Parathyroid adenoma (tissue), 2 donors: ENCODE data around the gene FMNL2.

Source experiments
- H2AFZ ChIP-seq: fragments of 300-600 bp; sonication (generic); one replicate; pipeline ENCODE4 v1.7.0; 2017; ENCODE audit warnings: antibody characterized with exemption, mild to moderate bottlenecking
- H3K27ac ChIP-seq: fragments of 300-600 bp; sonication (generic); one replicate; pipeline ENCODE4 v1.7.0; 2017
- H3K27me3 ChIP-seq: fragments of 300-600 bp; sonication (generic); one replicate; pipeline ENCODE4 v1.7.0; 2017; ENCODE audit warnings: low read length; ENCODE audit not compliant: control insufficient read depth, insufficient read depth
- H3K36me3 ChIP-seq: fragments of 300-600 bp; sonication (generic); one replicate; pipeline ENCODE4 v1.7.0; 2017; ENCODE audit warnings: low read length; ENCODE audit not compliant: control insufficient read depth, insufficient read depth
- H3K4me1 ChIP-seq: fragments of 300-600 bp; sonication (generic); one replicate; pipeline ENCODE4 v1.7.0; 2017; ENCODE audit warnings: control low read depth
- H3K4me2 ChIP-seq: fragments of 300-600 bp; sonication (generic); one replicate; pipeline ENCODE4 v1.7.0; 2017; ENCODE audit warnings: low read length
- H3K4me3 ChIP-seq: fragments of 300-600 bp; sonication (generic); one replicate; pipeline ENCODE4 v1.7.0; 2017; ENCODE audit warnings: low read depth, low read length
- H3K79me2 ChIP-seq: fragments of 300-600 bp; sonication (generic); one replicate; pipeline ENCODE4 v1.7.0; 2017; ENCODE audit warnings: control low read depth
- H3K9ac ChIP-seq: fragments of 300-600 bp; sonication (generic); one replicate; pipeline ENCODE4 v1.7.0; 2017; ENCODE audit warnings: mild to moderate bottlenecking
- H3K9me3 ChIP-seq: fragments of 300-600 bp; sonication (generic); one replicate; pipeline ENCODE4 v1.7.0; 2017; ENCODE audit warnings: low read length; ENCODE audit not compliant: control insufficient read depth
- TF ChIP-seq, protein P1 (sequence below): fragments of 300-600 bp; sonication (generic); IDR thresholded peaks from one replicate; pipeline ENCODE4 v1.7.0; 2017; ENCODE audit warnings: antibody characterized with exemption, mild to moderate bottlenecking
- donor health status: primary hyperparathyroidism.

Gene FMNL2

DNA sequence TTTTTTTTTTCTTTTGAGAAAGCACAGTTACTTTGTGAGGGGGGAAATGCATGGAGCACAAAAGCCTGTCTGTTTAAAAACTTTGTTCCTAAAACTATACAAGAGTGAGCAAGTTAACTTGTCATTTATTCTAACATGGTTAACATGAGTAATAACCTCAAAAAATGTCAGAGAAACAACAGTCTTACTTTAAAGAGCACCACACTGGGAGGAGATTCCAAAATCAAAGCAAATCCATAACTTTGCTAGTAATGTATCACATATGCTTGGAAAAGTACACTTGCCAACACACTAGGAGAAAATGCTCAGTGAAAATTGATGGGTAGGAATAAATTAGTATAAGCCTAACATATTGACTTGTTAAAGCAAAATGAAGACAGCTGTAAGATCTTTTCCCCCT, 225.2 kb downstream of the FMNL2 start:
- Histone ChIP-seq H3K4me3 (no peak overlapping the region), H3K4me2 (no peak overlapping the region), H3K27ac (no peak overlapping the region), H3K36me3 (no peaks in the 10 kb centered on the region), H2AFZ (no peak overlapping the region), H3K27me3 (no peaks in the 10 kb centered on the region), H3K9me3 (no peaks in the 10 kb centered on the region), H3K9ac (no peak overlapping the region), H3K4me1 (peaks cover 30% of the 10 kb centered on the region), H3K79me2 (no peaks in the 10 kb centered on the region)
- TF ChIP-seq, protein P1, sequence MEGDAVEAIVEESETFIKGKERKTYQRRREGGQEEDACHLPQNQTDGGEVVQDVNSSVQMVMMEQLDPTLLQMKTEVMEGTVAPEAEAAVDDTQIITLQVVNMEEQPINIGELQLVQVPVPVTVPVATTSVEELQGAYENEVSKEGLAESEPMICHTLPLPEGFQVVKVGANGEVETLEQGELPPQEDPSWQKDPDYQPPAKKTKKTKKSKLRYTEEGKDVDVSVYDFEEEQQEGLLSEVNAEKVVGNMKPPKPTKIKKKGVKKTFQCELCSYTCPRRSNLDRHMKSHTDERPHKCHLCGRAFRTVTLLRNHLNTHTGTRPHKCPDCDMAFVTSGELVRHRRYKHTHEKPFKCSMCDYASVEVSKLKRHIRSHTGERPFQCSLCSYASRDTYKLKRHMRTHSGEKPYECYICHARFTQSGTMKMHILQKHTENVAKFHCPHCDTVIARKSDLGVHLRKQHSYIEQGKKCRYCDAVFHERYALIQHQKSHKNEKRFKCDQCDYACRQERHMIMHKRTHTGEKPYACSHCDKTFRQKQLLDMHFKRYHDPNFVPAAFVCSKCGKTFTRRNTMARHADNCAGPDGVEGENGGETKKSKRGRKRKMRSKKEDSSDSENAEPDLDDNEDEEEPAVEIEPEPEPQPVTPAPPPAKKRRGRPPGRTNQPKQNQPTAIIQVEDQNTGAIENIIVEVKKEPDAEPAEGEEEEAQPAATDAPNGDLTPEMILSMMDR = no peak

GRCh38 chr2:152560873-152561595, 226.1 kb downstream of the FMNL2 start:
- Histone ChIP-seq H3K79me2 (no peaks in the 10 kb centered on the region), H2AFZ (no peak overlapping the region), H3K9me3 (no peaks in the 10 kb centered on the region), H3K4me2 (no peak overlapping the region), H3K4me3 (no peak overlapping the region), H3K4me1 (peaks cover 30% of the 10 kb centered on the region), H3K27ac (peak overlapping the region; percentile 20), H3K36me3 (no peaks in the 10 kb centered on the region), H3K9ac (no peak overlapping the region), H3K27me3 (no peaks in the 10 kb centered on the region)
- TF ChIP-seq, protein P1 = no peak

GRCh38 chr2:152562198-152562884, 227.4 kb downstream of the FMNL2 start:
- Histone ChIP-seq H3K79me2 (no peaks in the 10 kb centered on the region), H3K36me3 (no peaks in the 10 kb centered on the region), H3K4me2 (no peak overlapping the region), H2AFZ (no peak overlapping the region), H3K4me1 (peaks cover 25% of the 10 kb centered on the region), H3K27ac (no peak overlapping the region), H3K4me3 (no peak overlapping the region), H3K9ac (no peak overlapping the region), H3K27me3 (no peaks in the 10 kb centered on the region), H3K9me3 (no peaks in the 10 kb centered on the region)
- TF ChIP-seq, protein P1 = no peak

DNA sequence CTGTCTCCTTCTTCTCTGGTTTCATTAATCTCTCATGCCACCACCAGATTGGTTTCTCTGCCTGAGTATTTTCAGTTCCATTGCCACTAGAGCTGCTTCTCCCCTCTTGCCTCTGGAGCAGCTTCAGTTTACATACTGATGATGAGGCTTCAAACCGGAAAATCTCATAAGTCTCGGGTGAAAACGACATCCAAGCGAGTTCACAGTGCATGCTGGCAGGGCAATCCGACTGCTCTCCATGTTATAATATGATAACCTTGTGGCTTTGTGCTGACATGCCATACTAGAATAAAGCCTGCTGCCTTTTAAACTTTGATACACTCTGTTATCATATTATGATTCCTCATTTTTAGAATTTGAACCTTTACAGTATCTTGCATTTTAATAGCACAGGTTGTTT, 228.8 kb downstream of the FMNL2 start:
- Histone ChIP-seq H3K4me3 (no peak overlapping the region), H2AFZ (peak overlapping the region; percentile 41), H3K79me2 (no peaks in the 10 kb centered on the region), H3K4me2 (no peak overlapping the region), H3K9ac (no peak overlapping the region), H3K36me3 (no peaks in the 10 kb centered on the region), H3K27ac (no peak overlapping the region), H3K27me3 (no peaks in the 10 kb centered on the region), H3K9me3 (no peaks in the 10 kb centered on the region), H3K4me1 (peaks cover 30% of the 10 kb centered on the region)
- TF ChIP-seq, protein P1 = no peak
